ENCODE measurements around the gene C1QTNF8.

- TF ChIP-seq CTCF (conservative IDR thresholded peaks at IDR 0.05): no peak
- no peak for TF ChIP-seq ZFX (IDR thresholded peaks at IDR 0.05)
Observed at GRCh38 chr16:1124291-1124690, 28.2 kb upstream of the C1QTNF8 start.
